Fibroblast of gingiva (primary cell): ENCODE measurements around the gene CRBN.
A peak's percentile ranks its signal among the peaks of the same experiment; 100 is the strongest.

Source experiments
- DNase-seq: peaks from one replicate; pipeline ENCODE4 v3.0.0-alpha.2; 2011; ENCODE audit warnings: low read depth

The CRBN gene

DNA sequence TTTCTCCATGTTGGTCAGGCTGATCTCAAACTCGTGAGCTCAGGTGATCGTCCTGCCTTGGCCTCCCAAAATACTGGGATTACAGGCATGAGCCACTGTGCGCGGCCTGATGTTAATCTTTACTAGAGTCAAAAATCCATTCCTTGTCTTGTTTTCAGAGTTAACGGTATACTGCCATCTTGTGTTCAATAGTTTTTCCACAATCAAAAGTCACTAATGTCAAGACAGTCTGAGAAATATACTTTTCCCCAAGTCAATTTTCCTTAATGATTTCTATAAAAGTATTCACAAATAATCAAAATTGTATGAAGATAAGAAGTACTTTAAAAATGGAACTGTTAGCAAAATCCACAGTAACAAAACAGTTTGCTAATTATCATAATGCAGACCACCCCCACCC lies 8.5 kb downstream of the CRBN start:
- DNase-seq = peak; percentile 3

DNA sequence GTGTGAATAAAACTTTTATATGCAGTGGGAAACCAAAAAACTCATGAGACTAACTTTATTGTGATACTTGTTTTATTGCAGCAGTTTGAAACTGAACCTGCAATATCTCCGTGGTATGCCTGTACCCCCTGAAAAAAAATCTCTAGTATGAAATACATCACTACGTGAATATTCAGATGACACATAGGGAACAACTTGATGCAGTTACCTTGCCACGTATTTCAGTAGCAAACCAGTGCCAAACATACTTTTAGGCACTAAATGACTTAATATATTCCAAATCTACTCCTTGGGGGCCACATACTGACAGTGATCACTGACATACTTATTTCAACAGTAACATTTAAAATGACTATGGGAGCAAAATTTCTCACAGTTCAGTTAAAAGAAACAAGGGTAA lies 13.8 kb downstream of the CRBN start:
- DNase-seq = no peak

DNA sequence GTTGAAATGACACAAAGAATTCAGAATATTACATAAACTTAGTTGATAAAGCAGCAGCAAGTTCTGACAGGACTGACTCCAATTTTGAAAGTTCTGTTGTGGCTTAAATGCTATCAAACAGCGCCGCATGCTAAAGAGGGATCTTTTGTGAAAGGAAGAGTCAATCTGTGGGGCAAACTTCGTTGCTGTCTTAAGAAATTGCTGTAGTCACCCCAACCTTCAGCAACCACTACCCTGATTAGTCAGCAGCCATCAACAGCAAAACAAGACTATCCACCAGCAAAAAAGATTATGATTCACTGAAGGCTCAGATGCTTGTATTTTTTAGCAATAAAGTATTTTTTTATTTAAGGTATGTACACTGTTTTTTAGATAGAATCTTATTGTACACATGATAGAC lies 14.2 kb downstream of the CRBN start:
- DNase-seq = no peak

- no peak for DNase-seq
Measured at GRCh38 chr3:3160826-3161225, 18.7 kb downstream of the CRBN start.

DNA sequence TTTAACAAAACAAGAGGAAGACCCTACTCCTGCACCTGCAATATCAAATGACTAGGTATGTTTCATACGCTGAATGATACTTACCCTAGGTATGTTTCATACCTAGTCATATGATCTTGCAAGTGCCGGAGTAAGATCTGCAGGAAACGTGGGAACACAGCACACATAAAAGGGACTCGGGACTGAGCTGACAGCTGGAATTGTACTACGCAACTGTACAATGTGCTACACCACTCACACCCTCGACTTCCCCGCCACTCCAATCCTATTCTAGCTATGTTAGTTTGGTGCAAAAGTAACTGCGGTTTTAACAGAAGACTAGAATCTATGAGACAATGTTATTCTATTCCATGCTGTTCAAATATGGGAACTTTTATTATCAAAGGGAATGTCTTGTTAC lies 22.0 kb downstream of the CRBN start:
- DNase-seq = no peak

GRCh38 chr3:3154879-3155610 lies 24.4 kb downstream of the CRBN start:
- DNase-seq = no peak

GRCh38 chr3:3151513-3151912 lies 28.0 kb downstream of the CRBN start:
- no peak for DNase-seq

DNA sequence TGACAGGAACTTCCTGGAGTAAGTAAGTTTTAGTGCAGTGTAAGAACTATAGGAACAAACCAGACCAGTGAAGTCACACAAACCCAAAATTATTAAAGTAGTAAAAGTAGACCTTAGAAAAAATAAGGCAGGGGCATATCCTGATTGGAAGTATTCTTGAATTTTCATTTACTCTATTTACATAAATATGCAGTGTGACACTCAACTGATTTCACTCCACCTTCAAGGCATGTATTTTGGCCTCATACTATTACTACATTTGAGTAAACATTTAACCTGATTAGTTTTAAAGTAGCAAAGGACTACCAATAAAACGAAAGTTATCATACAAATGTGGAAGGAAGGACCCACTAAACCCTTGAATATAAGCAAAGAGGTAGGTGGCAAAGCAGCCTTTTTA lies 29.9 kb downstream of the CRBN start:
- no peak for DNase-seq

- DNase-seq = no peak
Measured at GRCh38 chr3:3145831-3146230, 33.7 kb downstream of the CRBN start.

GRCh38 chr3:3141939-3142338 lies 37.6 kb downstream of the CRBN start:
- no peak for DNase-seq

DNA sequence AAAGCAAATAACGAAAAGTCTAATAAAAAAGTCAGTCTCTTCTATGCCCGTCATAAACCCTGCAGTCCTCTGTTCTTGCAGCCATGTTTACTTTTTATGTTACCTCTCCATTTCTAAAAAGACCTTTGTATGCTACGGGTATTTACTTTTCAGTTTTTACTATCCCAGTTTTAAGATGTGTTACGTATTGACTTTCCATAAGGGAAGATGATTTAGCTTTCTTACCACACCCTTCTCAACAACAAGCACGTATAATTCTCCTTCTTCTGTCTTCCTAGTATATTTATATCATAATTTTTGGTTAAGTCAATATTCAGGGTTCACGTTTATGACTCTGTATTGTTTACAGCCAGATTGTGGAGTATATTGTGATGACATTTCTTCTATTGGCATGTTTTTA lies 42.0 kb downstream of the CRBN start:
- DNase-seq = no peak

GRCh38 chr3:3134750-3135448 lies 44.6 kb downstream of the CRBN start:
- no peak for DNase-seq

- no peak for DNase-seq
Measured at GRCh38 chr3:3133500-3133899, 46.0 kb downstream of the CRBN start.

- DNase-seq = no peak
Measured at GRCh38 chr3:3129579-3129978, 49.9 kb downstream of the CRBN start.

DNA sequence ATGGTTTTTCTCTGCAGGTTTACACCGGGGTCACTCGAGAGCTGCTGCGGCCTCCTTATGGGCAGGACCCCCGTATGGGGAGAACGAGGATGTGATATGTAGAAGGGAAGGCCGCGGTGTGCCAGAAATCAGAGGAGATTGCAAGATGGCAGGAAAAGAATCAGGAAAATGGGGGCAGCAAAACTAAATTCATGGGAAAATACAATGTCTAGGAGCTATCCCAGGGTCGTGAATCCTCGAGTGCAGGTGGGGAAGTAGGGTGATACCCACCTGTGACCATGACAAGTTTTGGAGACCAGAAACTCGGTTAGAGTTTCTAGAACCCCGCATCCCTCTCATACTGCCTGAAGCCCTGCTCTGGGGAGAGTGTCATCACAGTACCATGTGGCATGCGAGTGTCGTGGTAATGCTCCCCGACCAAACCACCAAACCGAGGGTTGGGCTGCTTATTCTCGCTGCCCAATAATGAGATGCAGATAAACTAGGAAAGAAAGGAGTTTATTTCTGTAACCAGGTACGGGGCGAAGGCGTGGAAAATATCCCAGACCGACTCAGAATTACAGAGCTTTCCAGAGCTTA lies 52.0 kb downstream of the CRBN start:
- DNase-seq = no peak

- peak; percentile 94 for DNase-seq
Measured at GRCh38 chr3:3126477-3127431, 52.7 kb downstream of the CRBN start, which contains the start of gene TRNT1. TSS of gene TRNT1 (plus strand) at chr3:3126940. CDS start at chr3:3129041, 2,101 bp downstream.

GRCh38 chr3:3125977-3126376 lies 53.5 kb downstream of the CRBN start:
- no peak for DNase-seq

GRCh38 chr3:3119393-3119851 lies 60.1 kb downstream of the CRBN start:
- DNase-seq = no peak

- DNase-seq = no peak
Measured at GRCh38 chr3:3117651-3118050, 61.8 kb downstream of the CRBN start.

DNA sequence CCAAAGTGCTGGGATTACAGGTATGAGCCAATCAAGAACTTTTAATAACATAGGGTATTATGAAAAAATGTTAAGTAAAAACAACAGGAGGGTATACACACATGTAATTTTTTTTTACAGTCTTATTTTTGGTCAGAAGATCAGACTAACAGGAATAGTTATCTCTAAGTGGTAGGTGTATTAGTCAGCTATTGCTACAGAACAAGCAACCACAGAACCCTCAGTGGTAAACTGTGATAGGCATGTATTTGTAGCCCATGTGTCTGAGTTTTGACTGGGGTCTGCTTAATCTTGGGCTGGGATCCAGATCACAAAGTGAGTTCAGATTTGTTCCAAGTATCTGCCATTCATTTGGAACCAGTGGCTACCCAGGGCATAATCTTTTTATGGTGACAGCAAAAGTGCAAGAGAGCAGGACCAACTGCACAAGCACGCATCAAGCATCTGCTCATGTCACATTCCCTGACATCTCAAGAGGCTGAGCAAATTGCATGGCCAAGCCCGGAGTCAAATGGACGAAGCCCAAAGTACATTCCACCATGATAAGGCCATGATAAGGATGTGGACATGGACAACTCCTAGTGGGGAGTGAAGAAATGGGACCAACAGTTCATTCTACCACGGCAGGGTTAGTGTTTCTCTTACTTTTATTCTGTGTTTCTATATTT lies 66.3 kb downstream of the CRBN start:
- no peak for DNase-seq

GRCh38 chr3:3110749-3111361 lies 68.6 kb downstream of the CRBN start:
- no peak for DNase-seq
